HG03066 (cell line): ENCODE measurements around the gene ALDH3B1.

Experiments
- ATAC-seq: cut with Tn5 transposase; IDR thresholded peaks from one replicate; pipeline ENCODE4 v1.9.1; 2021; ENCODE audit warnings: low read depth; ENCODE audit not compliant: unreplicated experiment

ALDH3B1 gene

GRCh38 chr11:68056317-68057285, 46.5 kb downstream of the ALDH3B1 start:
- no peak for ATAC-seq

GRCh38 chr11:68057807-68058206, 47.7 kb downstream of the ALDH3B1 start:
- no peak for ATAC-seq

- no peak for ATAC-seq
Measured at GRCh38 chr11:68061508-68061907, 51.4 kb downstream of the ALDH3B1 start.

- ATAC-seq = no peak
Measured at GRCh38 chr11:68064926-68065325, 54.8 kb downstream of the ALDH3B1 start.

GRCh38 chr11:68065841-68066240, 55.7 kb downstream of the ALDH3B1 start:
- ATAC-seq = no peak

- no peak for ATAC-seq
Measured at GRCh38 chr11:68066742-68067141, 56.6 kb downstream of the ALDH3B1 start.

GRCh38 chr11:68067991-68068390, 57.9 kb downstream of the ALDH3B1 start:
- no peak for ATAC-seq

GRCh38 chr11:68071281-68072048, 61.3 kb downstream of the ALDH3B1 start:
- ATAC-seq = no peak

GRCh38 chr11:68074584-68075352, 64.6 kb downstream of the ALDH3B1 start:
- no peak for ATAC-seq

GRCh38 chr11:68076371-68077042, 66.4 kb downstream of the ALDH3B1 start:
- ATAC-seq = no peak

GRCh38 chr11:68077617-68078582, 67.8 kb downstream of the ALDH3B1 start:
- ATAC-seq = no peak
